Vagina (tissue), 2 donors: Measurements from ENCODE around the gene FAM222A.

Experiments
- POLR2A ChIP-seq, 2 donors: fragments of 450-650 bp; IDR thresholded peaks; one replicate each; pipeline ENCODE4 v1.6.1; 2017; ENCODE audit warnings: antibody characterized with exemption in 2 of 2, mild to moderate bottlenecking in 2 of 2, moderate library complexity in 2 of 2
- TF ChIP-seq, protein P1 (sequence below), 3 experiments: fragments of 450-650 bp in 2 of 3; fragments of 200-600 bp in 1 of 3; sonication (generic) in 1 of 3; IDR thresholded peaks; one replicate each; pipeline ENCODE4 v1.5.1; 2017 to 2019; ENCODE audit warnings: antibody characterized with exemption in 3 of 3, mild to moderate bottlenecking in 2 of 3, moderate library complexity in 2 of 3

GRCh38 chr12:109732321-109733305 is 19.0 kb downstream of the FAM222A start:
- TF ChIP-seq, protein P1, sequence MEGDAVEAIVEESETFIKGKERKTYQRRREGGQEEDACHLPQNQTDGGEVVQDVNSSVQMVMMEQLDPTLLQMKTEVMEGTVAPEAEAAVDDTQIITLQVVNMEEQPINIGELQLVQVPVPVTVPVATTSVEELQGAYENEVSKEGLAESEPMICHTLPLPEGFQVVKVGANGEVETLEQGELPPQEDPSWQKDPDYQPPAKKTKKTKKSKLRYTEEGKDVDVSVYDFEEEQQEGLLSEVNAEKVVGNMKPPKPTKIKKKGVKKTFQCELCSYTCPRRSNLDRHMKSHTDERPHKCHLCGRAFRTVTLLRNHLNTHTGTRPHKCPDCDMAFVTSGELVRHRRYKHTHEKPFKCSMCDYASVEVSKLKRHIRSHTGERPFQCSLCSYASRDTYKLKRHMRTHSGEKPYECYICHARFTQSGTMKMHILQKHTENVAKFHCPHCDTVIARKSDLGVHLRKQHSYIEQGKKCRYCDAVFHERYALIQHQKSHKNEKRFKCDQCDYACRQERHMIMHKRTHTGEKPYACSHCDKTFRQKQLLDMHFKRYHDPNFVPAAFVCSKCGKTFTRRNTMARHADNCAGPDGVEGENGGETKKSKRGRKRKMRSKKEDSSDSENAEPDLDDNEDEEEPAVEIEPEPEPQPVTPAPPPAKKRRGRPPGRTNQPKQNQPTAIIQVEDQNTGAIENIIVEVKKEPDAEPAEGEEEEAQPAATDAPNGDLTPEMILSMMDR (IDR thresholded peaks at IDR 0.05): no peak
- TF ChIP-seq POLR2A (IDR thresholded peaks at IDR 0.05): no peak
